NCI-H2196 (cell line): ENCODE measurements around the gene LIMS4.
"Not testable (repeated sequence)": the region's sequence is repeated elsewhere in the genome, so short reads cannot be mapped to it uniquely, and the experiment has no call there.

Experiments used
- DNase-seq: peaks from one replicate; lab custom pipeline; 2025; ENCODE audit not compliant: unreplicated experiment; lab: John Stamatoyannopoulos, UW

The LIMS4 gene

DNA sequence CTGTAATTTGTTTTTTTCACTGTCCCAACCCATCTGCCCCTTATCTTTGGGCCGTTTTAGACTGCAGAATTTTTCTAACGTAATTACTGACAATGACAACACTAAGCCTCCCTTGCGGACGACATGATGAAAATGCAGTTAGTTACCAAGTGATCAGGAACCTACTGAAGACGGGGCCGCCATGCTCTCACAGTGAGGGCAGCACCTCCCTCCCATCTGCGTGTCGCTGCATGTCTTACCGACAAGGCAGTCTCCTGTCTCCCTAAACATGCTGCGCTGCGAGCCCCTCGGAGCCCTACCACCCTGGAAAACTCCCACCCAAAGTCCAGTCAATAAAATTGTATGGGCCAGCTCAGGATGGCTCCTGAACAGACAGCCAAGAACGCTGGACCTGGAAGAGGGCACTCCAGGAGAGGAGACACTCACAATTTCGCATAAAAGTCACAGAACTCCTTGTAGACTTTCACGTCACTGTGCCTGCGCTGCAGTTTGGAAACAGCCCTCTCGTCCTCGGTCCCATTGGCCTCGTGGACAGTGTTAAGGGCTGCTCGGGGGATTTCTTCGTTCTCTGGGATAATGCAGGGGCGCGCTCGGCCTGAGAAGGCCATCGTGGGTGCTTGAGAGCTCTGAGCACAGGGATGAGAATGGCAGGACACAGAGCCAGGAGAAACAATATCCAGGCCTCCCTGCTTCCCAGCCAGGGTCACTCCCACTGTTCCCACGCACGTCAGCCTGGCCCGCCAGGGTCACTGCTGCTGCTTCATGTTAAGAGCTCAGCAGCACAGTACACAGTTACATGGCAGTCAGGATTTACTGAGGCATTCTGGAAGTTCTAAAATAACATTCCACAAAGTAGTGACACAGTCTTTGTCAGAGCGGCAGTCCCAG, at the start of gene LIMS4:
Gene LIMS4, minus strand, starts transcription at position 646 of the 888 bp plus-strand sequence. Its CDS starts 38 bp downstream, at position 608.
- DNase-seq = not testable (repeated sequence)

DNA sequence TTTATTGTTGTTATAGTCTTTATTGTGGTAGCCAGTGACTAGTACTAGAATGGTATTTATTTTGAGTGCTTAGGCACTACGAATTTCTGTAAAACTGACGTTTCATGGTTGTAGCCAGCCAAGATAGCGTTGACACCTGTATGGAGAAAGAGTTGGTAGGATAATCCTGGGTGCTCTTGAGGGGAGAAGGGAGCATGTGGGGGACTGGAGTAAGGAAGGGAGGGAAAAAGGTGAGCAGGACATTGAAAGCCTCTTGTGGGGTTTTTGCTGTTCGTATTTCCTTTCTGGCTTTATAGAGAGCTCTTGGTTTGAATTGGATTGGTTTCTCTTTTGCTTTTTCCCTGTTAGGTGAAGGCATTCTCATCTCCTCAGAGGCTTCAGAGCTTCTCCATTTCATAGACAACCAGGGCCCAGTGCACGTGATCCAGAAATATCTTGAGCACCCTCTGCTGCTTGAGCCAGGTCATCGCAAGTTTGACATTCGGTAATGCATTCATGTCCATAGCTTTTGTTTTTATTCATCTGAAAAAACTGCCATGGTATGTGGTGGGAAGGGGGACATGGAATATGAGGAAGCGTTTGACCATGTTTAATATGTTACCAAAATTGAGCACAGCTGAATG, 27.2 kb upstream of the LIMS4 start:
- DNase-seq = not testable (repeated sequence)

DNA sequence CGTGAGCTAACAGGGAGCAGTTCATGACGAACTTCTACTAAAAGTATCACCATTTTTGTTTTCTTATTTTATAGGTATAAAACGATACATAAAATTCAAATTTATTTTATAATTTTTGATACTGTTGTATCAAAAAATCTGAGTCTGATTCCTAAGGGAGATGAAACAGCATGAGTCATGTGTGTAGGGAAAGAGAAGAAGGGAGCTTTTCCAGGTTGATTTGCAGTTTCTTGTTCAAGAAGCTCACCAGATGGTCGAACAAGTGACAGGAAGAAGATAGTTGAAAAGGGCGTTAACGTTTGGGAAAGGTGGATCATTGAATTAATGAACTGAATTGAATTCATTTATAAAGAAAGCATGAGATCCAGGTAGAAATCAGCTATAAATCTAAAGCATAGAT, 23.4 kb upstream of the LIMS4 start:
- not testable (repeated sequence) for DNase-seq

DNA sequence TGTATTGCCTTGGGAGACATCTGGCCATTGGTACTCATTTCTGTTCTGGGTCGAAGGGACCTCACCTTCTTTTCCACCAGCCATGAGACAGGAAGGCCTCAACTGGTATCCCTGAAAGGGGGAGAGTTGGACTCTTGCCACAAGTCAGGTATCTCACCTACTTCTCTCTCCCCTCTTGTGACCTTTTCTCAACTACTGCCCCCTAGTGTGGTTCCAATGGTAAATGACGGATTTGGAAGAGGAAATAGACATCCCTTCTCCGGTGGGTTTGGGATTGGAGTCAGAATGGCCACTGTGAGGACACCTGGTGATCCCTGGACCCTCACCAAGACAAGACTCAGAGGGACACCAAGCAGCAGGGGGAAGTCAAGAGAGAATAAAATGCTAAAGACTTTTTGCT, 21.9 kb upstream of the LIMS4 start:
- not testable (repeated sequence) for DNase-seq

DNA sequence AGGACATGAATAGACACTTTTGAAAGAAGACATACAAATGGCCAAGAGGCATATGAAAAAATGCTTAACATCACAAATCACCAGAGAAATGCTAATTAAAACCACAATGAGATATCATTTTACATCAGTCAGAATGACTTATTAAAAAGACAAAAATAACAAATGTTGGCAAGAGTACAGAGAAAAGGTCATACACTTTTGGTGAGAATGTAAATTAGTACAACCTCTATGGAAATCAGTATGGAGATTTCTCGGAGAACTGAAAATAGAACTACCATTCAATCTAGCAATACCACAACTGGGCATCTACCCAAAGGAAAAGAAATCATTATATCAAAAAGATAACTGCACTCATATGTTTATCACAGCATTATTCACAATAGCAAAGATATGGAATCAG, 16.4 kb upstream of the LIMS4 start:
- DNase-seq = not testable (repeated sequence)

GRCh38 chr2:110482697-110483096, 10.1 kb upstream of the LIMS4 start:
- not testable (repeated sequence) for DNase-seq

- not testable (repeated sequence) for DNase-seq
Observed at GRCh38 chr2:110481200-110481599, 8.6 kb upstream of the LIMS4 start.

GRCh38 chr2:110480084-110480483, 7.5 kb upstream of the LIMS4 start:
- DNase-seq = not testable (repeated sequence)

DNA sequence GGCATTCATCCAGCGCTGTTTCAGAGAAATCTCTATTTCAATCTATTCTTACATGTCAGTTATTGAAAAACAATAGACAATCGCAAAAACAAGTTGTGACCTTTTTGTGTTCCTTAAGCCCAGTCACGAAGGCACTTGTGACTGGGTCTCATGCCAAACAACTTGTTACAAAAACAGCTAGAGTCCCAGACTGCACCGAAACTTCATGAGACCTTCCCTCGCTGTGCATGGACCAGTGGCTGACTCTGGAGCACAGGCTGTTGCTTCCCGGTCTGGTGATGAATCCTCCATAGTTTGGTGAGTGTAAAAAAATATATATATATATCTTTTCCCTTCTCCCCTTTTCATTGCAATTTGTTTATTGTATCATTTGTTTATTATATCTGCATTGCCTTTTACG, 4.8 kb upstream of the LIMS4 start:
- not testable (repeated sequence) for DNase-seq

- not testable (repeated sequence) for DNase-seq
Observed at GRCh38 chr2:110476952-110477351, 4.3 kb upstream of the LIMS4 start.

DNA sequence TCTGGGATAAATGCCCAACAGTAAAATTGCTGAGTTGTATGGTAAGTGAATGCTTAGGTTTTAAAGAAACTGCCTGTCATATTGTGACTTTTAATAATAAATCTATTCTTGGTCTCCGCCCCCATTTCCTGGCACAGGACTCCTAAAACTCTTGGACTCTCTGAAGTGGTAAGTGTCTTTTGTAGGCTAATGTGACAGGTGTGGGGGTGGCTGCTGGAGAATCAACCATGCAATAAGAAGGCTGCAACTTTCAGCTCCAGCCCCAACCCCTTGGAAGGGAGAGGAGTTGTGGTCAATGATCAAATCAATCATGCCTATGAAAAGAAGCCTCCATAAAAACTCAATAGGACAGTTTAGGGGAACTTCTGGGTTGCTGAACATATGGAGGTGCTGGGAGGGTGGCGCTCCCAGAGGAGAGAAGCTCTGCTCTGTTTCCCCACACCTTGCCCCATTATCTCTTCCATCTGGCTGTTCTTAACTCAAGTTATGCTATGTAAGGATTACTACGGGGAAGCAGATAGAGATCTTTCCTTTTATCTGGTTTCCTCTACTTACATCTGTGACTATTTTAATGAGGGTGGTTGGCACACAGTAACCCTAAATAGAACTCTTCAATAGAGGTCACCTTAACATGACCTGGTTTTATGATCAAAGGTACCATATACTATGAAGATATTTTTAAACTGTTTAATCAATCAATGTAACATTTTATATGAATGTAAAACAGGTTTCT, 3.2 kb upstream of the LIMS4 start:
- not testable (repeated sequence) for DNase-seq

- DNase-seq = not testable (repeated sequence)
Observed at GRCh38 chr2:110474898-110475297, 2.3 kb upstream of the LIMS4 start.

GRCh38 chr2:110473059-110473358, 393 bp upstream of the LIMS4 start:
- not testable (repeated sequence) for DNase-seq

- DNase-seq = not testable (repeated sequence)
Observed at GRCh38 chr2:110468921-110469320, 3.7 kb downstream of the LIMS4 start.

DNA sequence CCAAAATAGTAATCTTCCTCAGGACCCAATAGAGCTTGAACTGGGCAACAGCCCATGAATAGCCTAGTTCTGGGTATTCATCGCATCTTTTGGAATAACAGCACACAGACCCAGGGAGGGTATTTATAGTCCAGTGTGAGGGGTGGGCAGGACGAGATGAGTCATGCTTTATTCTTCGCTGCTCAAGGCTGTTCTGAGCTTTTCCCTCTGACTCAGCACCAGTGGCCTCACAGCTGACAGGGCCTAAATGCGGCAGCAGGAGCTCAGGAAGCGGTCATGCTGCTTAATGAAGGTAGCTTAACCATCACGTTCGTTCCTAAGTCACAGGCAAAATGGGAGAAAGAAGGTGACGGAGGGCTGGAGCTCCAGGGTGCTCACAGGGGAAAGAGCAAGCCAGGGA, 7.3 kb downstream of the LIMS4 start:
- DNase-seq = not testable (repeated sequence)

DNA sequence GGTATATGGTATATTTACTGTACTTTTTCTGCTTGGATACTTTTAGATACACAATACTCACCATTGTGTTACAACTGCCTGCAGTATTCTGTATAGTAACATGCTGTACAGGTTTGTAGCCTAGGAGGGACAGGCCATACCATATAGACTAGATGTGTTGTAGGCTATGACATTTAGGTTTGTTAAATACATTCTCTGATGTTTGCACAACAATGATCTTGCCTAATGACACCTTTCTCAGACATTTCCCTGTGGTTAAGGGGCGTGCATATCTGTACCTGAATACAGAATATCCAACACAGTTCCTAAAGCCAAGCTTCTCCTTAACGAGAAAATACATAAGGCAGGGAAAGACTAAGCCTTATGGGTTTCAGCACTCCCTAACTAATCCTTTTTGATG, 10.2 kb downstream of the LIMS4 start:
- DNase-seq = not testable (repeated sequence)

- DNase-seq = not testable (repeated sequence)
Observed at GRCh38 chr2:110460318-110460717, 12.3 kb downstream of the LIMS4 start.

GRCh38 chr2:110457214-110457590, 15.4 kb downstream of the LIMS4 start:
- not testable (repeated sequence) for DNase-seq

DNA sequence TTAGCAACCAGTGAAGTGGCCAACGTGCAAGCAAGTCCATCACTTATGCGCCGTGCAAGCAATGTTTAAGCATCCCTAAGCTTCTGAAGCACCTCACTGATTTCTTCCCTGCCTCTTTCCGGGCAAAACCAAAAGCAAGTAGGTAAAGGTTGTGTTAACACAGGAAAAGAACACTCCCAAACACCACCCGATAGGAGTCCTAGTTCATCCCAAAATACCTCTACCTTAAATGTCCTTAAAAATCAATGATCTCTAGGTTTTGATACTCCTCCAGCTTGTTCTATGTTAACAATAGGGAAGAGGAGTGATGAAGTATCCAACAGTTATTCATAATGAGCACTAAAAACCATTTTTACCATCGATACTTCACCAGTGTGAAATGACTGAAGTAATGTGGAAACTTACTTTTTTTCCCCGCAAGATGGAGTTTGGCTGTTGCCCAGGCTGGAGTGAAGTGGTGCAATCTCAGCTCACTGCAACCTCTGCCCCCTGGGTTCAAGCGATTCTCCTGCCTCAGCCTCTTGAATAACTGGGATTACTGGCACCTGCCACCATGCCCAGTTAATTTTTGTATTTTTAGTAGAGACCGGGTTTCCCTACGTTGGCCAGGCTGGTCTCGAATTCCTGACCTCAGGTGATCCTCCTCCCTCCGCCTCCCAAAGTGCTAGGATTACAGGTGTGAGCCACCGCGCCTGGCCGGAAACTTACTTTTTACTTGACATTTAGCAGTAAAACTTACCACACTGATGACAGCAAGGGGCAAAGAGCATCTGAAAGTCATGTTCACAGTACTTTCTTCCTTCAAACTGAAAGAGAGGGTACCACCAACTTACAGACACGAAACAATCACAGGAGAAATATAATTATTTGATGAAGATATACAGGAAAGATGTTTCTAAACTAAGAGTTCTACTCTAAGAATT, 16.1 kb downstream of the LIMS4 start:
- not testable (repeated sequence) for DNase-seq

DNA sequence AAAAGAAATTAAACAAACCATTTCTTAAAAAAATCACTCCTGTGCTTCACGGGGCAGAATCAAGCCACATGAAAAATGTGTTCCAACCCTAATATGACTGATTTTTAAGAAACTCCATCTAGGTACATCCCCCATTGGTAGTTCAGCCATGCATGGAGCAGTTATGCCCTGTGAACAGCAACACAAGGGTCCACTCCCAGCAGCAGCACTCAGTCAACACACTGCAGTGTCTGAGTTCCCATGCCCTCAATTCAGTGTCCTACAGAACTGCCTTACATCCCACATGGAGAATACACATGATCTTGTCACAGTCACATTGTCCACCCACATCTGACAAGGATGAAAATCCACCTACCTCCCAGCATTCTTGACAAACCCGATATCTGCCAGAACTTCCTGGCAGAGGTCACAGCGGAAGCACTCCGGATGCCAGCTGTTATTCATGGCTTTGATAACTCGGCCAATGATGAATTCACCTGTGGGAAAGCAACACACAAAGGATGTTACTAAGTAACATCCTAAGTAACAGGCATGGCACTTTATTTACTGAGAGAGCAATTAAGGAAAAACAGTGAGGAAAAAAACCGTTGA, 17.4 kb downstream of the LIMS4 start:
- not testable (repeated sequence) for DNase-seq
